GM12875 (cell line): ENCODE data around the gene UBTF.

Source experiments
- H3K4me3 ChIP-seq: one replicate; pipeline ENCODE4 v1.5.1; 2011; ENCODE audit warnings: low read depth, low read length, control low read depth
- TF ChIP-seq, protein P1 (sequence below): IDR thresholded peaks from 2 replicates; pipeline ENCODE4 v1.5.1; 2011; ENCODE audit warnings: low read depth, mild to moderate bottlenecking, control low read depth, inconsistent platforms, low read length, moderate library complexity, borderline replicate concordance; ENCODE audit not compliant: insufficient read depth

Gene UBTF

DNA sequence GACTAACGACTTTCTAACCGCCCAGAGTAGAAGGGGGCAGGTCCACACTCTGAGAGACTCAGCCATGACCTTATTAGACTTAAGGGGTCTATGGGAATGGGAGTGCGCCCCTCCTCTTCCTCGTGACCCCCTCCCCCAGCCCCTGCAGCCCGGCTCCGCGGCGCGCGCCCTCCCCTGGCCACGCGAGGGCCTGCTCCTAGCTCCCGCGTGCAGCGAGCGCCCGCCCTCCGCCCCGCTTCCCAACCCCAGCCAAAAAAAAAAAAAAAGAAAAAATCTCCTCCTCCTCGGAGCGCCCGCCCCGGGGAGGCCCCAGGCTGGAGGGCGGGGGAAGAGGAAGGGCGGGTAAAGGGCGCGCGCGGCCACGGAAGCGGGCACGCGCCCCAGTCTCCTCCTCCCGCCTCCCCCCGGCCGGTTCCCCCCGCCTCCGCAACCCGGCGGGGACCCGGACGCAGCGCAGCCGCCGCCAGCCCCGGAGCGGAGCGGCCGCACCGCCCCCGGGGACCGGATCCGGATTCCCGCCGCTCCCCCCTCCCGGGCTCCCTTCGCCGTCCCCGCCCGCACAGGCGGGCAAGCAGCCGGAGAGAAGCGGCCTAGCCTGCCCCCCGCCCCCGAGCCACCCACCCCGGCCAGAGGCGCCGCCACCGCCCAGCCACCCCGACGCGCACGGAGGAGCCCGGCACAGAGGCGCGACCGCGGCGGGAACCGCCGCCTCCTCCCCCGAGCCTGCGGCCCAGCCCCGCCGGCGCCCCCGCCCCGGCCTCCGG lies 949 bp downstream of the UBTF start:
- H3K4me3 ChIP-seq = peak overlapping the region; percentile 82
- TF ChIP-seq, protein P1, sequence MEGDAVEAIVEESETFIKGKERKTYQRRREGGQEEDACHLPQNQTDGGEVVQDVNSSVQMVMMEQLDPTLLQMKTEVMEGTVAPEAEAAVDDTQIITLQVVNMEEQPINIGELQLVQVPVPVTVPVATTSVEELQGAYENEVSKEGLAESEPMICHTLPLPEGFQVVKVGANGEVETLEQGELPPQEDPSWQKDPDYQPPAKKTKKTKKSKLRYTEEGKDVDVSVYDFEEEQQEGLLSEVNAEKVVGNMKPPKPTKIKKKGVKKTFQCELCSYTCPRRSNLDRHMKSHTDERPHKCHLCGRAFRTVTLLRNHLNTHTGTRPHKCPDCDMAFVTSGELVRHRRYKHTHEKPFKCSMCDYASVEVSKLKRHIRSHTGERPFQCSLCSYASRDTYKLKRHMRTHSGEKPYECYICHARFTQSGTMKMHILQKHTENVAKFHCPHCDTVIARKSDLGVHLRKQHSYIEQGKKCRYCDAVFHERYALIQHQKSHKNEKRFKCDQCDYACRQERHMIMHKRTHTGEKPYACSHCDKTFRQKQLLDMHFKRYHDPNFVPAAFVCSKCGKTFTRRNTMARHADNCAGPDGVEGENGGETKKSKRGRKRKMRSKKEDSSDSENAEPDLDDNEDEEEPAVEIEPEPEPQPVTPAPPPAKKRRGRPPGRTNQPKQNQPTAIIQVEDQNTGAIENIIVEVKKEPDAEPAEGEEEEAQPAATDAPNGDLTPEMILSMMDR = peak; percentile 76

DNA sequence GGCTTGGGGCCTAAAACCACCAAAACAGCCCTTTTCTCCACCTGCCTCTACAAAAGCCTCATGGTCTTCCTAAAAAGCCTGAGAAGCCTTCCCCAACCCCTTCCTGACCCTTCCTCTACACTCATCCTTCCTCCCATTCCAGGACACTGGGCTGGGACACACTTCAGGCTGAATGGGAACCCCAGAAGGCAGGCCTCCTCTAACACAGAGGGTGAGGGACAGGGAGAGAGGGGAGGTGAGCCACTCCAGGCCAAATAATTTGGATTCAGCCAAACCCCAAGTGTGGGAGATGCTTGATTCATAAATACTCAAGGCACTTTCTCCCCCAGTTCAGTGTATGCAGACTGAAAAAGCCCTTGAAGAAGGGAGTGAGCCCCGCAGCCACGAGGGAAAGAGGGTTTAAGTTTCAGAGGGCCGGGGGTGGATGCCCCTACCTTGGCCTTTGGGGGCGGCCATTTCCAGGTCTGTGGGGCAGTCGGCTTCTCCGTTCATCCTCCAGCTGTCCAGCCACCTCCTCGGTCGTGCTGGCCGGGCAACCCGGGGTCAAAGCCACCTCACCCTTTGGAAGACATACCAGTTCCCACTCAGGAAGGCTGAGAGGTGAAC lies 1.6 kb downstream of the UBTF start:
- H3K4me3 ChIP-seq = peak overlapping the region; percentile 73
- TF ChIP-seq, protein P1 = no peak

DNA sequence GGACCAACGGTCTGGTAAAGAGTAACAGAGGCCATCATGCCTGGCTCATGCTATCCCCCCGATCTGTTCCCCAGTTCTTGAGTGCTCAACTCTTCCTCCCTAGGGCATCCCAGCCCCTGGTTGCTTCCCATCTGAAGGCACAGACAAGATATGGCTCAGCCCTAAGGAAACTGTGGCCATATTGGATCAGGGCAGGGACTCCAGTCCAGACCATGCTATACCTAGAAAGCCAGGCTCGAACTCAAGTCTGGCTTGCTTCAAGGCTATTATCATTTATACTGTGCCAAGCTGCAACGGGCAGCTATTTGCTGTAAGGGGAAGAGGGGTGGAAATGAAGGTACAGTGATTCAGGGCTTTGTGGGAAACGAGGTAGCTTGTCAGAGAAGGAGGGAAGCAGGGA lies 2.8 kb downstream of the UBTF start:
- TF ChIP-seq, protein P1 = no peak
- peak overlapping the region; percentile 73 for H3K4me3 ChIP-seq

DNA sequence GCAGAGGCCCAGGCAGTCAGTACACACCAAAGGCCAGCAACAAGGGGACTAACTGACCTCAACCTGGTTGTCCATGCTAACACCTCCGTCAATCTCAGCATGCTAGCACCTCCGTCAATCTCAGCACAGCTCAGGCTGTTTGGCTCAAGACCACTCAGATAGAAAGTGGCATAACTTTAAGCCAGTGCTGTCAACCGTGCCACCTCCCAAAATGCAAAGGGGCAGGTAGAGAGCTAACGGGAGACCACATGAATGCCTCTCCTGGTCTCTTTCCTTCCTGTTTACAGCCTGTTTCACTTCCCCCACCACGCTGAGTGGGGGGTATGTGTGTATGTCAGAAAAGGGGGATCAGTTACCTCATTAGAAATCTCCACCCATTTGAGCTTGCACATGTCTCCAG lies 3.3 kb downstream of the UBTF start:
- H3K4me3 ChIP-seq = peak overlapping the region; percentile 73
- TF ChIP-seq, protein P1 = no peak

DNA sequence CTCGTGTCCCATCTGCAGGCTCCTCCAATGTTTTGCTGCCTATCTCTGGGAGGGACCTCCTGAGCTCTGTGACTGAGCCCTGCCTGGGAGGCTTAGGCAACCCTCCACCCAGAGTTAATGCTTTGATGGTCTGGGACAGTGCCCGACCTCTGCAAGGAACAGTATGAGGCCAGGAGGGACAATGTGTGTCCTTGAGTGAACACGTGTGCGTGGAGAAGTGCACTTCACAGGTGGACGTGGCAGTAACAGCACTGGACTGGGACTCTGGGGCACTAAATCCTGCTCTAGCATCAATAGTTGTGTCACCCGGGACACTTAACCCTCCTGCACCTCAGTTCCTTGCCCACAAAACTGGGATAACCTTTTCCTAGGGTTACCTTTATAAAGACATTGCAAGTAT lies 4.6 kb downstream of the UBTF start:
- TF ChIP-seq, protein P1 = no peak

DNA sequence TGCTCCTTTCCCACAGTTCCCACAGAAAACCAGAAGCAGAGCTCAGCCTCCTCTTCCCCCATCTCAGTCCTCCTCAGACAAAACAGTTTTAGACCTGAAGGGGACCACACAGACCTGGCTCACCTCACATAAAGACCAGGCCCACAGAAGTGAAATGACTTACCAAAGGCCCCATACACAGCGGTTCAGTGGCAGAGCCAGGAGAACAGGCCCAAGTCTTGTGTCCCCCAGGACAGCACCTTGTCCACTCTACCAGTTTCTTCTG lies 5.3 kb downstream of the UBTF start:
- no peak overlapping the region for H3K4me3 ChIP-seq
- TF ChIP-seq, protein P1 = no peak

More for the DNA sequence above, 4.6 kb downstream of the UBTF start:
- H3K4me3 ChIP-seq = no peak overlapping the region
